ENCODE data around the gene PTPRG.

- TF ChIP-seq EZH2phosphoT487 (IDR thresholded peaks at IDR 0.05; ENCODE audit: low read depth, severe bottlenecking, unreplicated experiment) (no peak), EZH2 (IDR thresholded peaks at IDR 0.05; ENCODE audit: borderline replicate concordance) (no peak)
These were observed 216.1 kb downstream of the PTPRG start for GRCh38 chr3:61777483-61777882.
